HG03575 (cell line): Measurements from ENCODE around the gene PTPN14.

Source experiments
- ATAC-seq: cut with Tn5 transposase; IDR thresholded peaks from one replicate; pipeline ENCODE4 v1.9.1; 2021; ENCODE audit not compliant: unreplicated experiment, insufficient number of reproducible peaks, low FRiP score; ENCODE audit errors: extremely low read depth

PTPN14 gene

GRCh38 chr1:214446772-214447556 is 104.4 kb downstream of the PTPN14 start:
- peak; percentile 43 for ATAC-seq

- no peak for ATAC-seq
Measured at GRCh38 chr1:214445831-214446614, 105.4 kb downstream of the PTPN14 start.

GRCh38 chr1:214445199-214445598 is 106.2 kb downstream of the PTPN14 start:
- ATAC-seq: no peak

GRCh38 chr1:214444182-214444939 is 107.0 kb downstream of the PTPN14 start:
- ATAC-seq: no peak

GRCh38 chr1:214441119-214441518 is 110.3 kb downstream of the PTPN14 start:
- no peak for ATAC-seq

GRCh38 chr1:214440219-214440965 is 111.0 kb downstream of the PTPN14 start:
- ATAC-seq: no peak

GRCh38 chr1:214439352-214440119 is 111.9 kb downstream of the PTPN14 start:
- peak; percentile 72 for ATAC-seq

- no peak for ATAC-seq
Measured at GRCh38 chr1:214438530-214438929, 112.9 kb downstream of the PTPN14 start.

- ATAC-seq: no peak
Measured at GRCh38 chr1:214438075-214438474, 113.3 kb downstream of the PTPN14 start.

GRCh38 chr1:214435867-214436266 is 115.5 kb downstream of the PTPN14 start:
- no peak for ATAC-seq

- no peak for ATAC-seq
Measured at GRCh38 chr1:214432245-214432644, 119.2 kb downstream of the PTPN14 start.

GRCh38 chr1:214429951-214430770 is 121.2 kb downstream of the PTPN14 start:
- no peak for ATAC-seq

GRCh38 chr1:214427871-214428277 is 123.5 kb downstream of the PTPN14 start:
- ATAC-seq: peak; percentile 81

GRCh38 chr1:214426426-214426812 is 125.0 kb downstream of the PTPN14 start:
- ATAC-seq: no peak

- no peak for ATAC-seq
Measured at GRCh38 chr1:214425716-214426425, 125.5 kb downstream of the PTPN14 start.

- no peak for ATAC-seq
Measured at GRCh38 chr1:214425101-214425500, 126.3 kb downstream of the PTPN14 start.

GRCh38 chr1:214423045-214423444 is 128.4 kb downstream of the PTPN14 start:
- no peak for ATAC-seq
